HPDE6-E6E7 (cell line): ENCODE results near the gene REPIN1.

Experiments used
- DNase-seq: peaks from one replicate; pipeline ENCODE4 v3.0.0; 2011; ENCODE audit warnings: missing footprints; ENCODE audit errors: extremely low spot score

Gene REPIN1

DNA sequence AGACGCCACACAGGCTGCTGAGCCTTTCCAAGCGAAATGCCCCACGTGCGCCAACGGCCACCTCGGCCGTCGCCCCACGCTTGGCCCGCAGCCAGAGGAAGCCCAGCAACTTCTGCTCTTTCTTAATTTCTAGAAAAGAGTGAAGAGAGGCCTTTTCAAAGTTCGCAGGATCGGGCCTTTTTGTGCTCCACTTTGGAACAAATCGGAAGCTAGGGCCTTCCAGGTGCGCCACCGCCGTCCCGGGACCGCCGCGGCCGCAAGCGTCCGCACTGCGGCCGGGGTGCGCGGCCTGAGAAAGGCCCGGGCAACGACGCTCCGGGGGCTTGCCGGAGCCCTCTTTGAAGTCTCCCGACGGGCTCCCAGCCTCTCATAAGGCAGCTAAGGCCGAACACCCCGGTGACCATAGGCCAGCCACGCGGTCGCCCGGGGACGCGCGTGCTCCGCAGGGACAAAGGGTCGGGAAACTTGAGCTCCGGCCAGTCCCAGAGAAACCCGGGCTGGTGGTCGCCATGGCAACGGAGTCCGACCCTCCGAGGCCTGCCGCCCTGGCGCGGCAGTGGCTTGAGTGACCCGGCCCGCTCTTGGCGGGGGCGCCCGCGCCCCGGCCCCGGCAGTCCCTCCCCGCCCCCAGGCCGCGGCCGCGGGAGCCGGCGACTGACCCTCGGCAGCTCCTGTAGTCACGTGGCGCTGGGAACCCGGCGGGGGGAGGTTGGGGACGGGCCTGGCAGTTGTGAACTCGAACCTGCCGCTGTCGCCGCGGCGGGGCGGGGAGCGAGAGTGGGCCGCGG, at the start of gene REPIN1:
REPIN1 (plus strand) TSS at position 727 of the 788 bp plus-strand sequence. CDS start 890 bp downstream, outside the sequence.
- DNase-seq, result peak; percentile 47

DNA sequence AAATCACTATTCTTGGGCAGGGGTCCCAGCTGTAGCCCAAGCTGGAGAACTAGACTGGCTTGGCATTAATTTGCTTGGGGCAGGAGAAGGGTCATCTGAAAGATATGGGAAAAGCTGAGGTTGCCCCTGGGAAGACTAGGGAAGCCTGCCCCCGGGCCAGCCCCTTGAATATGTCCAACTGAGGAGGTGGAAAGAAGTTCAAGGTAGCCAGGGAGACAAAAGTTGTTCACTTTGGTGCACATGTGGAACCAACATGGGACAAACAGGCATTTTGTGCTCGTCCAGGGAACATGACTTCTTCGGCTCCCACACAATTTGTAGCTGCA, 46.9 kb upstream of the REPIN1 start:
- no peak for DNase-seq

DNA sequence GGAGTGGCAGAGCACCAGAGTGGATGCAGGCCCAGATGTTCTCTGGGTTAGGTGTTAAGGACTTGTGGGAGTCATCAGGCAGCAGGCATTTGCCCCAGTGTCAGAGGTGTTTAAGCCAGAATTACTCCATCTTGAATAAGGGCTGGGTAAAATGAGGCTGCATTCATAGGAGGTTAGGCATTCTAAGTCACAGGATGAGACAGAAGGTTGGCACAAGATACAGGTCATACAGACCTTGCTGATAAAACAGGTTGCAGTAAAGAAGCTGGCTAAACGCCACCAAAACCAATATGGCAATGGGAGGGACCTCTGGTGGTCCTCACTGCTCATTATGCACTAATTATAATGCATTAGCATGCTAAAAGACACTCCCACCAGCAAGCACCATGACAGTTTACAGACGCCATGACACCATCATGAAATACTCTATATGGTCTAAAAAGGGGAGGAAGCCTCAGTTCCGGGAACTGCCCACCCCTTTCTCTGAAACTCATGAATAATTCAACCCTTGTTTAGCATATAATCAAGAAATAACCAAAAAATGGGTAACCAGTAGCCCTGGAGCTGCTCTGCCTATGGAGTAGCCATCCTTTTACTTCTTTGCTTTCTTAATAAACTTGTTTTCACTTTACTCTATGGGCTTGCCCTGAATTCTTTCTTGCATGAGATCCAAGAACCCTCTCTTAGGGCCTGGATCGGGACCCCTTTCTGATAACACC, 46.3 kb upstream of the REPIN1 start:
- no peak for DNase-seq

DNA sequence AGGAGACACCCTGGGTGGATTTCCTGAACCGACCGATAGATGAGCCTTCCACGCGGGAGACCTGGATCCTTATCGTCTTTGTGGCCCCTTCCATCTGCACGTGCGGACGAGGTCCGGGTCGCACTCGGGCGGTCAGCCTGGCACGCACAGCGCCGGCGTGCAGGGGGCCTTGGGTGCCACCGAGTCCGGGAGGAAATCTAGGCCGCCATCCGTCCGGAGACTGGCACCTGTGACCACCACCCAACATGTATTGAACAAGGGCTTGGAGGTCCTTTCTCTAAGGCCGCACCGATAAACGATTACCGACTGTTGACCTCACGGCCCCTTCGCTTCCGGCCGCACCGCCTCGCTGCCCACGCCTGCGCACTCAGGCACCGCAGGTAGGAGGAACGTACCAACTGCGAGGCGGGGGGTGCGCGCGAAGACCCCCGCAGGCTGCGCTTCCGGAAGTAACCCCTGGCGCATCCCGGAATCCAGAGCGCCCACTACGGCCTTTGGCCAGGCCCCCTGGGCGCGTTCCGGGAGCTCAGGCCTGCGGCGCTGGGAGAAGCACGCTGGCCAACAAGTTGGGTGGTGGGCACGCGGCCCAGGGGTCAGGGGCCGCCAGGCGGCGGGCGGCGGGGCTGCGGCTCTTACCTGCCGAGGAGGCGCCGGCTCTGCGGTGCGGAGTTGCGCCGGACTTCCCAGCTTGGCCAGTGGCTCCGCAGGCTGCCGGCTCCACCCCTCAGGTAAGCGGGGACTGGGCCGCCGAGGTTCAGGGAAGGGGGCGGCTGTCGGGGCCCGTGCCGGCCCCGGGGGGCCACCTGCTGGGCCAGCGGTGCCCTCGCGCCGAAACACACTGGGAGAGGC, 45.6 kb upstream of the REPIN1 start, which contains the start of the genes ACTR3C and LRRC61:
ACTR3C (minus strand) TSS at position 713 of the 849 bp plus-strand sequence. CDS start 28,249 bp downstream, outside the sequence.
LRRC61 (plus strand) TSS at position 523 of the 849 bp plus-strand sequence. CDS start 13,507 bp downstream, outside the sequence.
- peak; percentile 49 for DNase-seq

DNA sequence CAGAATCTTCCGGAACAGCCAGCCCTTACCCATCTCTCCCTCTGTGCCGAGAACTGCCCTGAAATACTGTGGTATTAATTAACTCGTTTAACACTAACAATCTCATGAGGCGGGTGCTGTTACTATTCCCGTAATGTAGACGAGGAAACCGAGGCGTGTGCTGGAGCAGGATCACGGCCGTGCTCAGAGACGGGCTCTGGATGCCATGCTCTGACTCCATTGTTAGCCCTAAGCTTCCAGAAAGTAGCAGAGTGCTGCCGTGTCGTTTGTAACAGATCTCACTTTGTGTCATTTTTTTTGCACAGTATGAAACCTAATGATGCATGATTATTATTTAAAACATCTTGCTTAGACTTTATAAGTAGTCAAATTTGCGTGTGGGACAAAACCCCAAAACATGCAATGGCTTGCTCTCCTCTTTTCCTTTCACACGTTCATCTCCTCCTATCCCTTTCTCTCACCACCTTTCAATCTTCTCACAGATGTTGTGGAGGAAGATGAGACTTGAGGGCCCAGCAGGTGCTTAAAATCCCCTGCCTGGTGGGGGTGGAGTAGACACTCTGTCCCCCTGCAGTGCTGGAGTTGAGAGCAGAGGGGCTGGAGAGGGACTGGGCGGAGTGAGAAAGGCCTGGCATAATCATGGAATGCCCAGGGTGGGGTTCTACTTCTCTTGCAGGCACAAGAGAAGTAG, 44.8 kb upstream of the REPIN1 start:
- no peak for DNase-seq

DNA sequence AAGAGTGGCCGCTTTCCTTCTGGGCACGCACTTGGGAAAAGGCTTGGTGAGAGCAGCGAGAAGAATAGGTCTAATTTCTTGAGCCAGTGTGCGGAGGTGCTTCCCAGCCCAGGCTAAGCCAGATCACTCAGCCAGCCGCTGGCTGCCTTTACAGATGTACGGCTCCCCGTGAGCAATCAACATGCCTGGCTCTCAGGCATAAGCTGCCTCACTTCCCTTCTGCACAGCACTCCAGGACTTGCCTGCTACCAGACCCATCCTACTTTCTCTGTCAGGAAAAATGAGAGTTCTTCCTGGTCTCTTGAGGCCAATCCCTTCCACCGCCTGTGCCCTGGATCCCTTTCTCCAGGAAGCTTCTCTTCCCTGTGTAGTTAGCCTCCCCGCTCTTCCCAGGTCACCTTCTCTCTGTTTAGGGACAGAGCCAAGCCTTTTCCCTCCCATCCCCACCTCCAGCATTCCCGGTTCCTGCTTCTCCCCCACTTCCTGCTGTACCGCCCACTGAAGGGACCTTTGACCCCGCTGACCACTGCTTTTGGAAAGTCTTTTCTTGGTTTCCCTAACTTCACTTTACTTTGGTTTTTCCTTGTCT, 44.2 kb upstream of the REPIN1 start:
- no peak for DNase-seq

DNA sequence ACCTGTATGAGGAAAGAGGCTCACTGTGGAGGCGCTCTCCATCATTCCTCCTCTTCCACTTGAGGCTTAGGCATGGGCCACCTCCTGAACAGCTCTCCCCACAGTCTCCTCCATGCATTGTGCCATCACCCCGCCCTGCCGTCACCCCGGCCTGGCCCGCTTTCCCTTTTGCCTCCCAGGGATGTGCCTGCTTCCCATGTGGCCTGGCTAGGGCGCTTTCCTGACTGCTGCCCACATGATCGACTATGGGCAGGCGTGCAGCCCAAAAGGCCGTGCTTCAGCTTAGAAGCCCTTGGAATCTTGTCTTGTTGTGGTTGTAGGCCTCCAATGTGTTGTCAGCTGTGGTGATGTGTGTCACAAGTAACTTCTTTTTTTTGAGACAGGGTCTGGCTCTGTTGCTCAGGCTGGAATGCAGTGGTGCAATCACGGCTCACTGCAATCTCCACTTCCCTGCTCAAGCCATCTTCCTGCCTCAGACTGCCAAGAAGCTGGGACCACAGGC, 43.5 kb upstream of the REPIN1 start:
- no peak for DNase-seq

DNA sequence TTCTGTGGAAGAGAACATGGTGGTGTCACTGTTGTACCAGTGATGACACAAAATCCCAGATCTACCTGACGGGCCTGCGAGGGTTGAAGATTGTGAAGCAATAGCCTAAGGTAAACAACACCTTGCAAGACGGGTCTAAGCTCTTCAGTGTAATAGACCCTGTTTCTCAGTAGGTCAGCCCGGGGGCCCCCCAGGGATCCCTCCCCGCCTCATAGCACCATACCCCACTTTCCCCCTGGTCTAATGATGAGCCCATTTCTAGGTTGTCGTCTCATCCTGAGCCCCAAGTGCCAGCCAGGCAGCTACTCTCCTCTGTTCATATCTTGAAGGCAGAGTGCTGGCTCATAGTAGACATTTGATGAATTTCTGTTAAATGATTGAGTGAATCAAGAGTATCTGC, 42.7 kb upstream of the REPIN1 start:
- DNase-seq, result no peak

DNA sequence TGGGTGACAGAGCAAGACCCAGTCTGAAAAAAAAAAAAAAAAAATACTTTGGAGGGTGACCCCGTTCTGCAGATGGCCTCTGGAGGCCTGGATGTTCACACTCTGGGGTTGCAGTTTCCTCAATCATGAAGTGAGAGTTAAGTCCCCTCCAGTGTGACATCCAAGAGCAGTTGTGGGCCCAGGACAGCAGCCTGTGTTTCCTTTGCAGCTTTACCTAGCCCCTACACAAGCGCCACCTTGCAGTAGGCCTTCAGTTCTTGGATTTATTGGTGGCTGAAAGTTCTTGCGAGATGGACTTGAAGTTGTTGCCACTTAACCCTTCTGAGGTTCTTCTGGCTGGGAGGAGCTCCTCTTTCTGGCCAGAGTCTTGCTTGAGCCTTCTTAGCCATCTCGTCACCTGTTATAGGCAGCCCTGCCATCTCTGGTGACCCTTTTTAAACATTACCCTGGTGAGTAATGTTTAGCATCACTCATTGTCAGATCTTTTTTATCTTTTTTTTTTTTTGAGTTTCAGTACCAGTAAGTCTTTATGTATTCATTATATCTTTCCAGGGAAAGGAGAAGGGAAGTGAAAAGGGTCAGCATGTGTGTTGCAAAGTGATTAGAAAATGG, 41.9 kb upstream of the REPIN1 start:
- no peak for DNase-seq

DNA sequence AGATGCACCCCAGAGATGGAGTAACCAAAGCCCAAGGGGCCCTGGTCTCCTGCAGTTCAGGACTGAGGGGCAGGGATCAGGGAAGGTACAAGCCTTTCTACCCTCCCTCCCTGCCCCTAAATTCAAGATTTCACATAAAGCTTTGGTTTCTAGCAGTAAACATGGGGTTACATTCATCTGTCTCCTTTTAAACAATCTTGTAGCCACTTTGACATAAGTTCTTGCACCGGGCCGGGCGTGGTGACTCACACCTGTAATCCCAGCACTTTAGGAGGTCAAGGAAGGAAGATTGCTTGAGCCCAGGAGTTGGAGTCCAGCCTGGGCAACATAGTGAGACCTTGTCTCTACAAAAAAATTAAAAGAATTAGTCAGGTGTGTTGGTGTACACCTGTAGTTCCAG, 41.3 kb upstream of the REPIN1 start:
- DNase-seq, result no peak

DNA sequence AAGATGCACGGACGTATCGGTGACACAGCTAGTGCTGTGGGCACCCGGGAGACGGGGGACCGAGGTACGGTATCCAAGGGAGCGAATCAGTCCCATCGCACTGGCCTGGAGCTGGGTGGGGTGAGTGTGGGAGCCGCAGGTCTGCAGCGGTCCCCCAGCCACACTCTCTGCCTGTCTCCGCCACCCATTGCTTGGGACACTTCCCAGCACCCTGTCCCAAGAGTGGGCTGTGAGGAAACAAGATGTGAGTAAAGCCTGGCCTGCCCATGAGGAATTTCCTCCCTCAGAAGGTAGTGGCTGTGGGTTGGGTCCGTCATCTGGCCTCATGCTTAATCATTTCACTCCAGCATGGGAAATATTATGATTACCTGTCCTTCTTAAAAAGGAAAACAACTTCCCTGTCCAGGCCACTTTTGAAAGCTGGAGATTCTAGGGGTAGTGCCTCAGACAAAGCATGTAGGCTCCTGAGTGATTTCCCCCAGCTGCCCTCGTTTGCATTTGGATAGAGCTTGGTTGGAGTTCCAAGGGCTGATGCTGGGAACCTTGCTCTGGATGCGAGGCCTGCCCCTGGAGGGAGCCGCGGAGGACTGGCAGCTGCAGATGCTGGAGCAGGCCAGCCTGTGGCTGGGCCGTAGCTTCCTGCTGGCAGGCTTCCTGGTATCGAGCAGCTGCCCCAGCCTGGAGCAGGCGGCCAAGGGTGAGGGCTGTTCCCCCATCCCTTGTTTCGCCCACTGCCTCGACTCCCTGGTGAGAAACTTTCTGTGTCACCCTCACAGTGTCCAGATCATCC, 39.1 kb upstream of the REPIN1 start:
- DNase-seq, result no peak

DNA sequence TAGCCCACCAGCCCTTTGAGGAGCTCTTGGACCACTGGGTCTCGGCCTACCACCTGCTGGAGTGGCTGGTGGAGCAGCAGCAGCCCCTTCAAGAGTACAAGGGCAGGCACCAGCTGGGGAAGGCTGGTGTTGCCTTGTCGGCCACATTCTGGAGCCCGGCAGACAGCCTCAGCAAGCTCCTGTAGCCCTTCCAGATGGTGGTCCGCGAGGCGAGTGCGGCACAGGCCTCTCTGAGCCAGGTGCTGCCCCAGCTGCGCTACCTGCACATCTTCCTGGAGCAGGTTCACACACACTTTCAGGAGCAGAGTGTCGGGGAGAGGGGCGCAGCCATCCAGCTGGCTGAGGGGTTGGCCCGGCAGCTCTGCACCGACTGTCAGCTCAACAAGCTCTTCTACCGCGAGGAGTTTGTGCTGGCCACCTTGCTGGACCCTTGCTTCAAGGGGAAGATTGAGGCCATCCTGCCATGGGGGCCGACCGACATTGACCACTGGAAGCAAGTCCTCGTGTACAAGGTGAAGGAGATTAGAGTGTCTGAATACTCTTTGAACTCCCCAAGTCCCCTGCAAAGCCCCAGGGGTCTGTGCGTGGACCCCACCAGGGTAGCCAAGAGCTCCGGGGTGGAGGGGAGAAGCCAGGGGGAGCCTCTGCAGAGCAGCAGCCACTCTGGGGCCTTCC, 38.3 kb upstream of the REPIN1 start:
- no peak for DNase-seq

DNA sequence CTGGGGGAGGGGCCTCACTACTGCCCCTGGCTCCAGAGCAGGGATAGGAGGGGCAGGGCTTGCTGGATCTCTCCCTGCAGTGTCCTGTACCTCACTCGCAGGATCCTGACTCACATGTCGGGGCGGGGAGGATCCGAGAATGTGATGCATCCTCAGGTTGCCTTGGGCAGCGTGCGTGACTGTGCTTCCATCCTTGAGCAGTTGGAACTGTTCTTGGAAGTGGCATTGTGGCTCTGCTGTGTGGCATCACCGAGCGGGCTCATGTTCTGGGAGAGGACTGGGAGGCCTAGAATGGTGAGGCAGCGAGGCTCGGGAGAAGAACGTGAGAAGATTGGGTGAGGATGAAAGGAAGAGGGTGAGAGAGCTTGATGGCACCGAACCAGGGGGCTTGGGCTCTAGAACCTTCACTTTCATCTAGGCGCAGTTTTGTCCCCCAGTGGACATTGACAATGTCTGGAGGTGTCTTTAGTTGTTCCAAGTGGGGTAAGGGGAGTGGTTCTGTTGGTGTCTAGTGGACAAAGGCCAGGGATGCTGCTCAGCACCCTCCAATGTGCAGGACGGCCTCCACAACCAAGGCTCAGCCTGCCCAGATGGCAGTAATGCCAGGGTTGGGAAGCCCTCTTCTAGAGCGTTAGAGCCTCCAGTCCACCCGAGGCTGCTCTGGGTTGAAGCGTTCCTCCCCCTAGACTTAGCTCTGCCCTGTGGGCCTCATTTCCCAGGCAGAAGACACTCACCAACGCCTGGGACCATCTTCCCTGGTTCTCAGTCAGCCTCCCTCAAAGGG, 35.6 kb upstream of the REPIN1 start:
- DNase-seq, result no peak

DNA sequence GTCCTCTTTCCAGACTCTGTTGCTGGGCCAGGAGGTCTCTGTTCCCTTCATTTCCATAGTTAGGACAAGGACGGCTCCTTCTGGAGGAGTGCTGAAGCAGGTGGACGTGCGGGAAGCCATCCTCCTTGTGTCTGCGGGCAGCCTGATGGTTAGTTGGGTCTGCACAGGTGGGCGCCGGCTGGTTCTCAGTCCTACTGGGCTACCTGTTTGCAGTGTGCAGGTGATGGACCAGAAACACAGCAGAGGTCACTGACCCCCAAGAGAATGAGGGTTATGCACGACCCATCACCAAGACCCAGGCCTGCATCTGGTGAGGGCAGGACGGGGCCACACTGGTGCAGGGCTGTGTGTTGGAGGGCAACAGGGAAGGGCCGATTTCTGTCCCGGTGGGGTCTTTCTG, 35.0 kb upstream of the REPIN1 start:
- DNase-seq, result no peak

DNA sequence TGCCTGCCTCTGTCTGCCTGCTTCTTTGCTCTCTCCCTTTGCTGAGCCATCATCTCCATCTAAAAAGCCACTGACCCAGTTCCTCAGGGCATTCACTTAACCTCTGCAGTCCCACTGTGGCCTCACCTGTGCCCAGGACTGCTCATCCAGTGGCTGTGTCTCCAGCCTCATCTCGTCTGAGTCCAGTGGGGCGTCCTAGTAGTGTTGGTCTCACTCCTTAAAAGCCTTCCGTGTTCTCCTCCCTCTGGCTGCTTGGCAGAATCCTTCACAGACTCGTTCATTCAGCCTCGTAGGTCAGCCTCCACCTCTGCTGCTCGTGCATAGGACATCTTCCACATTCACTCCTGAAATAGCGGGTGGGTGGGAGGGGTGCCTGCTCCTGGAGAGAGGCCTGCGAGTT, 34.5 kb upstream of the REPIN1 start:
- DNase-seq, result no peak

DNA sequence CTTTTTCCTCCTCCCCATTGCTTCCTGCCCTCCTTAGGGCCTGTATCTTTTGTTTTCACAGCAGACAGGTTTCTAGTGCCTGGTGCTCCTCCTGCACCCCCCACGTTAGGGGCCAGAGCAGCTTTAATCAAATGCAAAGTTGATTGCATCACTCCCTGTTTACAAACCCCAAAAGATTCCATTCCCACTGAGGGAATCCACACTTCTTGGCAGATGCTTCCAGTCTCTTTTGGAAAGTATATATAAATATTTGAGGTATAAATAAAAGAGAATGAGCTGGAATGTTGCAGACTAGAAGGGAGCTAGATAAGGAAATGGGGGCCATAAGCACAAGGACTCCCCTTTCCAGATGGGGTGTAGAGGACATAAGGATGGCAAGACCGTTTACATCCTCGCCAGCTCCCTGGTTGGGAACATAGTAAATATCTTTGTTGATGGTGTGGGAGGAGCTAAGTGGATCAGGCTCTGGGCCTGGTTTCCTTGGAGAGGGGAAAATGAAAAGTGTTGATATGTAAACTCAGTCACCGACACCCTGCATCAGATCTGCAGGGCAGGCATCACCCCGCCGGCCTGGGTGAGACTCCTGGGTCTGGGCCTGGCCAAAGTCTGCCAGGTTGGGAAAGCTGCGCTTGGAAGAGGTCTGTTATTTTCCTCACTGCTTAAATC, 33.4 kb upstream of the REPIN1 start:
- no peak for DNase-seq

DNA sequence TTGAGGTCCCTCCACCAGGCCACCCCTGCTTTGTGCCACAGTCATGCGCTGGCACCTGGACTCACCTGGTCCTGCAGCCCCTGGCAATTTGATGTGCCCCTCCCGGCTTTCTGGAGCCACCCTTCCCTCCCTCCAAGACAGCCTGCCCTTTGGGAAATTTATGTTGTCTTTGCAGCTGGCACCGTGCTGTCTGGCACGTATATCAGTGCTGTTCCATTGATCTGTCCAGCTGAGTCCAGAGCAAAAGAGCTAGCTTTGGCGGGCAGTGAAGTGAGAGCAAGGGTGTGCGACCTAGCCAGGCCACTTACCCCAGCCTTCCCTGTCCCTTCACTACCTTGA, 32.9 kb upstream of the REPIN1 start:
- DNase-seq, result no peak

DNA sequence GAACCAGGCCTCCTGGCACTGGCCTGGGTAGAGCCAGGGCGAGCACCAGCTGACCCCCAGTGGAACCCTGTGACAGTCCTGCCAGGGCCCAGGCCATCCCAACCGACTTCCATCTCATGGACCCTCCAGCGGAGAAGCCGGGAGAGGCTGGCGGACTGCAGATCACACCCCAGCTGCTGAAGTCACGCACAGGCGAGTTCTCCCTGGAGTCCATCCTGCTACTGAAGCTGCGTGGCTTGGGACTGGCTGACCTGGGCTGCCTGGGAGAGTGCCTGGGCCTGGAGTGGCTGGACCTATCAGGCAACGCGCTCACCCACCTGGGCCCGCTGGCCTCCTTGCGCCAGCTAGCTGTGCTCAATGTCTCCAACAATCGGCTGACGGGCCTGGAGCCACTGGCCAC, 31.9 kb upstream of the REPIN1 start:
- no peak for DNase-seq
